Sigmoid colon (tissue), 7 donors: ENCODE data around the gene C1R. TPM values are rescaled to one million over a fixed set of nuclear protein-coding genes. Genes with fewer than 3 reads are reported as not detected.
A peak's percentile ranks its signal among the peaks of the same experiment; 100 is the strongest.

ENCODE experiments used
- DNase-seq: peaks from one replicate; pipeline ENCODE4 v3.0.0-alpha.2; 2019
- H3K27ac ChIP-seq, 4 donors: fragments of 200-600 bp; sonication (generic); one replicate each; pipeline ENCODE4 v1.5.1; 2016 to 2019; ENCODE audit warnings: mild to moderate bottlenecking in 1 of 4
- H3K27me3 ChIP-seq, 3 donors: fragments of 200-600 bp; sonication (generic); one replicate each; pipeline ENCODE4 v1.5.1; 2019; ENCODE audit warnings: mild to moderate bottlenecking in 1 of 3
- H3K36me3 ChIP-seq, 4 donors: fragments of 200-600 bp; sonication (generic); one replicate each; pipeline ENCODE4 v1.5.1; 2016 to 2019
- H3K4me1 ChIP-seq, 4 donors: fragments of 200-600 bp; sonication (generic); one replicate each; pipeline ENCODE4 v1.5.1; 2017 to 2019
- H3K4me3 ChIP-seq, 4 donors: fragments of 200-600 bp; sonication (generic); one replicate each; pipeline ENCODE4 v1.5.1; 2017 to 2019; ENCODE audit warnings: mild to moderate bottlenecking in 2 of 4, moderate library complexity in 1 of 4
- H3K9me3 ChIP-seq, 4 donors: fragments of 200-600 bp in 3 of 4; sonication (generic) in 3 of 4; one replicate each; pipeline versions ENCODE4 v1.5.1 to v1.6.1; 2013 to 2019
- CTCF ChIP-seq, 4 experiments: fragments of 450-650 bp in 3 of 4; fragments of 200-600 bp in 1 of 4; IDR thresholded peaks; one replicate each; pipeline ENCODE4 v1.5.1; 2016 to 2019; ENCODE audit warnings: antibody characterized with exemption in 4 of 4, mild to moderate bottlenecking in 3 of 4, moderate library complexity in 2 of 4
- EP300 ChIP-seq, 4 donors: sonication (generic); formaldehyde crosslinking; IDR thresholded peaks; one replicate each; pipeline ENCODE4 v1.6.1; 2017; ENCODE audit warnings: antibody characterized with exemption in 4 of 4
- POLR2A ChIP-seq, 2 donors: fragments of 450-650 bp; IDR thresholded peaks; one replicate each; pipeline ENCODE4 v1.6.1; 2016; ENCODE audit warnings: antibody characterized with exemption in 2 of 2, mild to moderate bottlenecking in 2 of 2, moderate library complexity in 2 of 2
- POLR2AphosphoS5 ChIP-seq, 4 donors: sonication (generic); formaldehyde crosslinking; IDR thresholded peaks; one replicate each; pipeline ENCODE4 v1.6.1; 2017; ENCODE audit warnings: antibody characterized with exemption in 4 of 4
- WGBS, 2 donors: extraction: QIAGEN DNeasy Blood & Tissue Kit; methylation state at CpG; one replicate each; pipeline ENCODE4 v1.1.7; 2013; 5-methylcytosine and 5-hydroxymethylcytosine counted together
- intact Hi-C: fragments of 100-400 bp; cut with DNase I; formaldehyde crosslinking; loops from one replicate; pipeline ENCODE4 v1.15.1; 2023
- polyA plus RNA-seq, 3 donors: library from polyadenylated mRNA; stranded (reverse); fragments of 200-250 nt; gene quantifications; one replicate each; pipeline ENCODE4 v1.2.3, GENCODE V29; 2013
- total RNA-seq, 4 donors: library from RNA; depleted of rRNA; stranded (reverse); fragments of >200 nt; gene quantifications; one replicate each; pipeline ENCODE4 v1.1.0, GENCODE V29; 2016
- donor health status: healthy with polysubstance abuse.
- donor health status: Bipolar disorder and iron deficiency.
- donor health status: healthy.

C1R gene
- total and polyA plus RNA-seq, 7 donors = 23.8 to 493 (median 328) TPM

GRCh38 chr12:7065073-7065623, 27.1 kb downstream of the C1R start:
- peaks cover 4 to 63% (median 27%) of the 10 kb centered on the region in 4 donors for H3K36me3 ChIP-seq

DNA sequence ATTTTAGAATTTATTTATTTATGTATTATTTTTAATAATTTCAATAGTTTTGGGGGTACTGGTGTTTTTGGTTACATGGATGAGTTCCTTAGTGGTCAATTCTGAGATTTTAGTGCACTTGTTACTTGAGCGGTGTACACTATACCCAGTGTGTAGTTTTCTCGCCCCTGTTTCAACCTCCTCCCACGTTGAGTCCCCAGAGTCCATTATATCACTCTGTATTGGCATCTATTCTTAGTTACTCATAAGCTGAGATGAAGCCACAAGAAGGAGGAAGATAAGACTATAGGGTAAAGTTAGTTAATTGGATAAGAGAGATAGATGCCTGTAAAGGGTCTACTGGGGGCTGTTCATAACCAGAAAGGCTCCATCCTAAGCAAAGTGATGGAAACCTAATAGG, 27.7 kb downstream of the C1R start:
- TF ChIP-seq POLR2AphosphoS5 (IDR thresholded peaks at IDR 0.05) (no peak), EP300 (IDR thresholded peaks at IDR 0.05) (no peak), POLR2A (IDR thresholded peaks at IDR 0.05) (no peak), CTCF (IDR thresholded peaks at IDR 0.05) (no peak)
- no peaks in the 10 kb centered on the region for H3K27me3 ChIP-seq
- WGBS, 2 donors = 76 to 80% methylated on average over 3 of the region's 3 CpGs
- no peak for DNase-seq
- peaks cover 0 to 55% (median 43%) of the 10 kb centered on the region in 4 donors for H3K4me1 ChIP-seq
- intact Hi-C loops = loop anchor here (5.0 kb wide), 1 partner anchor 123 kb away; the partner anchor contains the start of gene PEX5
- H3K36me3 ChIP-seq = peaks cover 3 to 56% (median 24%) of the 10 kb centered on the region in 4 donors
- no peaks in the 10 kb centered on the region for H3K9me3 ChIP-seq
- H3K4me3 ChIP-seq = no peak overlapping the region
- H3K27ac ChIP-seq = no peak overlapping the region

More at GRCh38 chr12:7065073-7065623, 27.1 kb downstream of the C1R start:
- Histone ChIP-seq H3K27ac (no peak overlapping the region), H3K4me3 (no peak overlapping the region), H3K4me1 (peaks cover 0 to 52% (median 40%) of the 10 kb centered on the region in 4 donors), H3K9me3 (no peaks in the 10 kb centered on the region), H3K27me3 (no peaks in the 10 kb centered on the region)
- WGBS, 2 donors = 90 to 92% methylated on average over 7 of the region's 7 CpGs
- no peak for DNase-seq
- intact Hi-C loops = no loop called here
- TF ChIP-seq POLR2AphosphoS5 (IDR thresholded peaks at IDR 0.05) = no peak
- TF ChIP-seq POLR2A (IDR thresholded peaks at IDR 0.05) = no peak
- TF ChIP-seq CTCF (IDR thresholded peaks at IDR 0.05) = no peak
- no peak for TF ChIP-seq EP300 (IDR thresholded peaks at IDR 0.05)

- peaks cover 2 to 40% (median 13%) of the 10 kb centered on the region in 4 donors for H3K36me3 ChIP-seq
- peaks cover 0 to 30% (median 24%) of the 10 kb centered on the region in 4 donors for H3K4me1 ChIP-seq
- H3K9me3 ChIP-seq = no peaks in the 10 kb centered on the region
- H3K27ac ChIP-seq = peak overlapping the region; percentile 81 to 87 (median 84)
- intact Hi-C loops = loop anchor here (2.0 to 5.0 kb wide), 2 partner anchors 47 to 126 kb away; partner anchors contain the start of genes C1RL and PEX5
- 74 to 93% methylated on average over 7 of the region's 7 CpGs for WGBS, 2 donors
- no peak for TF ChIP-seq CTCF (IDR thresholded peaks at IDR 0.05)
- no peak for DNase-seq
- H3K4me3 ChIP-seq = peak overlapping the region; percentile 38 to 55 (median 50)
- H3K27me3 ChIP-seq = no peaks in the 10 kb centered on the region
These were observed 30.6 kb downstream of the C1R start for GRCh38 chr12:7061596-7061995.

DNA sequence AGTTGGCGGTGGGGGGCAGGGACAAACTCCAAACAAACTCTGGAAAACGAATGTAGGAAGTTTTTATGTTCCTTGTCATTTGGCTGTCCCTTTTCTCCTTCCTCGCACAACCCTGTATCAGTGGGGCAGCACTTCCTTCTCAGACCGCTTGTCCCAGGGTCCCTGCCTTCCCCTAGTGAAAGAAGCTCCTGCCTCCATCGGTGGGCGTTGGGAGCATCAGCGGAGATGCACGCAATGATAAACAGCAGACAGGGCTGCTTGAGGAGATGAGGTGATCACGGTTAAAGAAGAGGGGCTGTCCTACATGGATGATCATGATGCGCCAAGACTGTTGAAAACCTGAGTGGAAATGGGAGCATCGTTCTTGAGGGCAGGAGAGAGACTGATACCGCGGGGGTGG, 31.1 kb downstream of the C1R start:
- peaks cover 0 to 35% (median 9%) of the 10 kb centered on the region in 4 donors for H3K36me3 ChIP-seq
- no peaks in the 10 kb centered on the region for H3K27me3 ChIP-seq
- no peak for DNase-seq
- 73 to 74% methylated on average over 13 of the region's 13 CpGs for WGBS, 2 donors
- peaks cover 0 to 30% (median 24%) of the 10 kb centered on the region in 4 donors for H3K4me1 ChIP-seq
- intact Hi-C loops = loop anchor here (2.0 to 5.0 kb wide), 2 partner anchors 48 to 126 kb away; partner anchors contain the start of genes C1RL and PEX5
- H3K4me3 ChIP-seq = peak overlapping the region; percentile 38 to 55 (median 50)
- H3K27ac ChIP-seq = peak overlapping the region; percentile 81 to 87 (median 84)
- TF ChIP-seq EP300 (IDR thresholded peaks at IDR 0.05) = no peak
- peak in 1 of 4 experiments; percentile 10 for TF ChIP-seq CTCF (IDR thresholded peaks at IDR 0.05)
- H3K9me3 ChIP-seq = no peaks in the 10 kb centered on the region
